ENCODE measurements around the gene KRT40. TPM values are rescaled to one million over a fixed set of nuclear protein-coding genes. Genes with fewer than 3 reads are reported as not detected.

Gene KRT40
- total and polyA plus RNA-seq, 12 donors: not detected

- no peaks in the 10 kb centered on the region for H3K9me3 ChIP-seq (replicated peaks in 1 of 3)
- 67 to 77% (median 74%) methylated on average over 7 of the region's 7 CpGs for WGBS, 4 donors
- H3K36me3 ChIP-seq (replicated peaks in 1 of 2): no peaks in the 10 kb centered on the region
- no peak overlapping the region for H3K27ac ChIP-seq
- H3K4me3 ChIP-seq: no peak overlapping the region
- no peak for DNase-seq
- TF ChIP-seq CTCF (IDR thresholded peaks at IDR 0.05) (no peak), POLR2A (IDR thresholded peaks at IDR 0.05) (no peak)
- H3K4me1 ChIP-seq (replicated peaks in 1 of 2): no peaks in the 10 kb centered on the region
- intact Hi-C loops (cut with DNase I): loop anchor here in 1 of 2 donors (10.0 kb wide), 1 partner anchor 385 kb away; no protein-coding TSS in a partner anchor
- peaks cover 6% of the 10 kb centered on the region for H3K27me3 ChIP-seq
Measured at GRCh38 chr17:40950176-40950575, 34.0 kb downstream of the KRT40 start.

DNA sequence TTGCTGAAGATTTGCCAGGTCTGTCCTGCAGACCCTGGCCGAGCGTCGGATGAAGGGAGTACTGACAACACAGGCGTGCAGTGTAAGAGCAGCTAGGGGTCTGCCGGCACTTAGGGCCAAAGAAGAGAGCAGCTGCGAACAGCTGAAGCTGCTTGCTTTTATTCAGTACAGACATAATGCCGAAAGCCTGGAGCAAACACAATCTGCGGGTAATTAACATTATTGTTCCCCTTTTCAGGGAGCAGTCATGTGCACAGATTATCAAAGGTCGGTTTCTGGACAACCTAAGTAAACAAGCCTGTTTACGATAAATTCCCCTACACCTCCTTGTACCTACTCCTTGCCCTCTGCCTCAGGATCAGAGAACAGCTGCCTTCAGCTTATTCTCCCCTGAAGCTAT is 34.7 kb downstream of the KRT40 start:
- Histone ChIP-seq H3K9me3 (replicated peaks in 1 of 3) (no peaks in the 10 kb centered on the region), H3K27me3 (peaks cover 6% of the 10 kb centered on the region), H3K36me3 (replicated peaks in 1 of 2) (no peaks in the 10 kb centered on the region), H3K27ac (no peak overlapping the region), H3K4me3 (no peak overlapping the region), H3K4me1 (replicated peaks in 1 of 2) (no peaks in the 10 kb centered on the region)
- intact Hi-C loops (cut with DNase I): no loop called here
- no peak for DNase-seq
- no peak for TF ChIP-seq CTCF (IDR thresholded peaks at IDR 0.05)
- TF ChIP-seq POLR2A (IDR thresholded peaks at IDR 0.05): no peak
- WGBS, 4 donors: 34 to 53% (median 48%) methylated on average over 10 of the region's 10 CpGs

GRCh38 chr17:40947929-40948328 is 36.2 kb downstream of the KRT40 start:
- no peak overlapping the region for H3K27ac ChIP-seq
- H3K4me3 ChIP-seq: no peak overlapping the region
- TF ChIP-seq CTCF (IDR thresholded peaks at IDR 0.05) (no peak), POLR2A (IDR thresholded peaks at IDR 0.05) (no peak)
- intact Hi-C loops (cut with DNase I): no loop called here
- no peak for DNase-seq
- H3K36me3 ChIP-seq (replicated peaks in 1 of 2): no peaks in the 10 kb centered on the region
- WGBS, 4 donors: 56 to 79% (median 69%) methylated on average over 2 of the region's 2 CpGs
- peaks cover 6% of the 10 kb centered on the region for H3K27me3 ChIP-seq
- H3K4me1 ChIP-seq (replicated peaks in 1 of 2): no peaks in the 10 kb centered on the region
- H3K9me3 ChIP-seq (replicated peaks in 1 of 3): no peaks in the 10 kb centered on the region

GRCh38 chr17:40945414-40945813 is 38.7 kb downstream of the KRT40 start:
- no peaks in the 10 kb centered on the region for H3K9me3 ChIP-seq (replicated peaks in 1 of 3)
- DNase-seq: no peak
- 77 to 89% (median 87%) methylated on average over 6 of the region's 6 CpGs for WGBS, 4 donors
- TF ChIP-seq POLR2A (IDR thresholded peaks at IDR 0.05) (no peak), CTCF (IDR thresholded peaks at IDR 0.05) (no peak)
- no peaks in the 10 kb centered on the region for H3K36me3 ChIP-seq (replicated peaks in 1 of 2)
- intact Hi-C loops (cut with DNase I): no loop called here
- H3K4me3 ChIP-seq: no peak overlapping the region
- H3K27ac ChIP-seq: no peak overlapping the region
- H3K4me1 ChIP-seq (replicated peaks in 1 of 2): no peaks in the 10 kb centered on the region
- peaks cover 6% of the 10 kb centered on the region for H3K27me3 ChIP-seq

Measured in adrenal gland (tissue), 12 donors.